AG10803 (cell line): Measurements from ENCODE around the gene FIGN.
A peak's percentile ranks its signal among the peaks of the same experiment; 100 is the strongest.

ENCODE experiments used
- DNase-seq: peaks from one replicate; pipeline ENCODE4 v3.0.0; 2010; ENCODE audit warnings: low read depth
- H3K4me3 ChIP-seq: 2 replicates; pipeline ENCODE4 v1.5.1; 2011; ENCODE audit warnings: mild to moderate bottlenecking, low read length, control low read depth
- CTCF ChIP-seq: conservative IDR thresholded peaks from 2 replicates; pipeline ENCODE4 v1.5.1; 2011; ENCODE audit warnings: mild to moderate bottlenecking, low read length, control low read depth, inconsistent platforms

Gene FIGN

GRCh38 chr2:163697846-163698637 is 37.8 kb downstream of the FIGN start:
- TF ChIP-seq CTCF, result no peak
- H3K4me3 ChIP-seq, result no peak overlapping the region
- DNase-seq, result no peak

- no peak overlapping the region for H3K4me3 ChIP-seq
- no peak for DNase-seq
- TF ChIP-seq CTCF, result no peak
Measured at GRCh38 chr2:163697429-163697828, 38.4 kb downstream of the FIGN start.

- TF ChIP-seq CTCF, result no peak
- no peak overlapping the region for H3K4me3 ChIP-seq
- DNase-seq, result no peak
Measured at GRCh38 chr2:163693484-163693883, 42.3 kb downstream of the FIGN start.

- H3K4me3 ChIP-seq, result no peak overlapping the region
- TF ChIP-seq CTCF, result no peak
- peak; percentile 6 for DNase-seq
Measured at GRCh38 chr2:163692611-163693482, 43.0 kb downstream of the FIGN start.

GRCh38 chr2:163692081-163692480 is 43.7 kb downstream of the FIGN start:
- DNase-seq, result no peak
- TF ChIP-seq CTCF, result no peak
- no peak overlapping the region for H3K4me3 ChIP-seq

GRCh38 chr2:163690896-163691295 is 44.9 kb downstream of the FIGN start:
- TF ChIP-seq CTCF, result no peak
- H3K4me3 ChIP-seq, result no peak overlapping the region
- no peak for DNase-seq
